AG09309 (cell line): ENCODE measurements around the gene MAB21L1.

ENCODE experiments used
- DNase-seq: peaks from one replicate; pipeline ENCODE4 v3.0.0-alpha.2; 2010; ENCODE audit warnings: low read depth
- H3K4me3 ChIP-seq: 2 replicates; pipeline ENCODE4 v1.5.1; 2011; ENCODE audit warnings: mild to moderate bottlenecking, low read depth, low read length, moderate library complexity; ENCODE audit not compliant: control insufficient read depth
- CTCF ChIP-seq: IDR thresholded peaks from 2 replicates; pipeline ENCODE4 v1.5.1; 2011; ENCODE audit warnings: mild to moderate bottlenecking, low read depth, low read length, inconsistent platforms; ENCODE audit not compliant: insufficient read depth, control insufficient read depth; ENCODE audit errors: missing control alignments

Gene MAB21L1

GRCh38 chr13:35477386-35477946 lies 977 bp upstream of the MAB21L1 start:
- TF ChIP-seq CTCF: no peak
- no peak for DNase-seq
- no peak overlapping the region for H3K4me3 ChIP-seq

GRCh38 chr13:35475212-35475959 lies 1.1 kb downstream of the MAB21L1 start:
- TF ChIP-seq CTCF: no peak
- no peak for DNase-seq
- peak overlapping the region; percentile 46 for H3K4me3 ChIP-seq

- no peak for TF ChIP-seq CTCF
- DNase-seq: no peak
- peak overlapping the region; percentile 46 for H3K4me3 ChIP-seq
These were observed 1.8 kb downstream of the MAB21L1 start for GRCh38 chr13:35474496-35475211.

- no peak overlapping the region for H3K4me3 ChIP-seq
- TF ChIP-seq CTCF: no peak
- DNase-seq: no peak
These were observed 2.7 kb downstream of the MAB21L1 start for GRCh38 chr13:35473802-35474201.

DNA sequence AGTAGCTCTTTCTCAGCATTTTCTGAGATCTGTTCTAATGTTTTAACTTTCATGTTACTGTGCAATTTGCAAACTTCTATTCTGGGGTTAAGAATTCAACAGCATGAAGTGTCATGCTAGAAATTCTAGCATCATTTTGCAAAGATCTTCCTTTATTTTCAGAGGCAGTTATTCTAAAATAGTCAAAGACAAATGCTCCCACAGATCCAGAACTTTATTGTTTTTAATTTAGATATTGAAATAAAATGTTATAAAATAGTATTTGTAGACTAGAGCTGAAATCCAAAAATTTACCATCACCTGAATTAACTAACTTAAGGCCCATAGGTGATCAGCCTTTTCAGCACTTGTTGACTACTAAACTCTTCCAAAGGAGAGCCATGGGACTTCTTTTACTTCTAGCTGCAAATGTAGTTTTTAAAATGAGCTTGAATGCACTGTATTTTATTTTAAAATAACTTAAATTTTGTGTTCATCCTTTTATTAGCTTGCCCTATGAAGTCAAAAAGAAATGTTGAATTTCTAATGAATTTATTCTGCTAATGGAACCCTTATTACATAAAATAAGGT lies 3.2 kb downstream of the MAB21L1 start:
- no peak for TF ChIP-seq CTCF
- DNase-seq: no peak
- H3K4me3 ChIP-seq: no peak overlapping the region

GRCh38 chr13:35472323-35472881 lies 4.1 kb downstream of the MAB21L1 start:
- H3K4me3 ChIP-seq: no peak overlapping the region
- no peak for TF ChIP-seq CTCF
- no peak for DNase-seq
